Lower lobe of right lung (tissue), 2 donors: ENCODE measurements around the gene MKNK2. TPM values are rescaled to one million over a fixed set of nuclear protein-coding genes. Genes with fewer than 3 reads are reported as not detected.
A peak's percentile ranks its signal among the peaks of the same experiment; 100 is the strongest.

Experiments used
- ATAC-seq, 2 donors: fragments of 200-7000 bp; cut with Tn5 transposase; one replicate each; pipeline ENCODE4 v1.9.1; 2020 to 2022; ENCODE audit warnings: mild to moderate bottlenecking in 2 of 2, moderate library complexity in 2 of 2
- DNase-seq: peaks from one replicate; pipeline ENCODE4 v3.0.0-alpha.2; 2020
- H3K27ac ChIP-seq: fragments of 200-600 bp; one replicate; pipeline ENCODE4 v1.8.0; 2022
- H3K27me3 ChIP-seq: fragments of 200-600 bp; one replicate; pipeline ENCODE4 v1.8.0; 2022; ENCODE audit warnings: low read depth
- H3K36me3 ChIP-seq: fragments of 200-600 bp; one replicate; pipeline ENCODE4 v1.8.0; 2022; ENCODE audit warnings: mild to moderate bottlenecking
- H3K4me1 ChIP-seq: fragments of 200-600 bp; one replicate; pipeline ENCODE4 v1.8.0; 2022
- H3K4me3 ChIP-seq: fragments of 200-600 bp; one replicate; pipeline ENCODE4 v1.8.0; 2022; ENCODE audit warnings: mild to moderate bottlenecking
- H3K9me3 ChIP-seq: fragments of 200-600 bp; one replicate; pipeline ENCODE4 v1.8.0; 2022
- CTCF ChIP-seq: fragments of 200-600 bp; IDR thresholded peaks from one replicate; pipeline ENCODE4 v1.8.0; 2022; ENCODE audit warnings: antibody characterized with exemption, mild to moderate bottlenecking
- intact Hi-C: fragments of 100-400 bp; cut with DNase I; formaldehyde crosslinking; loops from one replicate; pipeline ENCODE4 v1.11.0; 2022
- total RNA-seq: library from RNA; stranded (reverse); fragmentation: NEBNext Ultra II Directional; extraction: Animal tissue kit (Norgen Biotek cat#: 25700); gene quantifications from one replicate; pipeline ENCODE4 v1.2.1, GENCODE V29; 2021
- donor health status: DM: no; HTN: yes; CAD: no; lungs with severe emphysema.

MKNK2 gene
- total RNA-seq, 1 donor from 2014 or later = 268 TPM

GRCh38 chr19:2014731-2015607, 36.1 kb downstream of the MKNK2 start:
- Histone ChIP-seq H3K9me3 (no peaks in the 10 kb centered on the region), H3K27ac (no peak overlapping the region), H3K4me1 (peaks cover 12% of the 10 kb centered on the region), H3K36me3 (no peaks in the 10 kb centered on the region), H3K27me3 (no peaks in the 10 kb centered on the region), H3K4me3 (peak overlapping the region; percentile 66)
- intact Hi-C loops = loop anchor here (10.0 kb wide), 1 partner anchor 60 kb away; no protein-coding TSS in a partner anchor
- TF ChIP-seq CTCF = no peak
- ATAC-seq = peak; percentile 4 to 31
- DNase-seq = peak; percentile 59

GRCh38 chr19:2014131-2014571, 36.9 kb downstream of the MKNK2 start:
- Histone ChIP-seq H3K36me3 (no peaks in the 10 kb centered on the region), H3K27ac (no peak overlapping the region), H3K4me3 (no peak overlapping the region), H3K4me1 (peaks cover 5% of the 10 kb centered on the region), H3K27me3 (no peaks in the 10 kb centered on the region), H3K9me3 (no peaks in the 10 kb centered on the region)
- intact Hi-C loops = loop anchor here (10.0 kb wide), 1 partner anchor 61 kb away; no protein-coding TSS in a partner anchor
- no peak for TF ChIP-seq CTCF
- DNase-seq = no peak
- peak; percentile 3 for ATAC-seq

- H3K9me3 ChIP-seq = no peaks in the 10 kb centered on the region
- no peak overlapping the region for H3K27ac ChIP-seq
- no peaks in the 10 kb centered on the region for H3K27me3 ChIP-seq
- peaks cover 5% of the 10 kb centered on the region for H3K4me1 ChIP-seq
- intact Hi-C loops = loop anchor here (10.0 kb wide), 1 partner anchor 61 kb away; no protein-coding TSS in a partner anchor
- no peak for TF ChIP-seq CTCF
- no peak overlapping the region for H3K4me3 ChIP-seq
- no peaks in the 10 kb centered on the region for H3K36me3 ChIP-seq
- no peak for ATAC-seq
- no peak for DNase-seq
Observed at GRCh38 chr19:2013683-2013961, 37.4 kb downstream of the MKNK2 start.

- ATAC-seq = no peak
- Histone ChIP-seq H3K27ac (no peak overlapping the region), H3K36me3 (no peaks in the 10 kb centered on the region), H3K9me3 (no peaks in the 10 kb centered on the region), H3K4me1 (peaks cover 5% of the 10 kb centered on the region), H3K27me3 (no peaks in the 10 kb centered on the region), H3K4me3 (no peak overlapping the region)
- intact Hi-C loops = loop anchor here (10.0 kb wide), 1 partner anchor 62 kb away; no protein-coding TSS in a partner anchor
- TF ChIP-seq CTCF = no peak
- DNase-seq = no peak
Observed at GRCh38 chr19:2012941-2013682, 37.9 kb downstream of the MKNK2 start.

- Histone ChIP-seq H3K4me1 (peaks cover 2% of the 10 kb centered on the region), H3K4me3 (no peak overlapping the region), H3K9me3 (no peaks in the 10 kb centered on the region), H3K27ac (no peak overlapping the region), H3K36me3 (no peaks in the 10 kb centered on the region), H3K27me3 (no peaks in the 10 kb centered on the region)
- DNase-seq = no peak
- no peak for TF ChIP-seq CTCF
- intact Hi-C loops = loop anchor here (10.0 kb wide), 1 partner anchor 64 kb away; no protein-coding TSS in a partner anchor
- no peak for ATAC-seq
Observed at GRCh38 chr19:2011169-2011568, 39.9 kb downstream of the MKNK2 start.
